ENCODE data around the gene PIGS.
"Not testable (repeated sequence)": the region's sequence is repeated elsewhere in the genome, so short reads cannot be mapped to it uniquely, and the experiment has no call there.

PIGS gene

DNA sequence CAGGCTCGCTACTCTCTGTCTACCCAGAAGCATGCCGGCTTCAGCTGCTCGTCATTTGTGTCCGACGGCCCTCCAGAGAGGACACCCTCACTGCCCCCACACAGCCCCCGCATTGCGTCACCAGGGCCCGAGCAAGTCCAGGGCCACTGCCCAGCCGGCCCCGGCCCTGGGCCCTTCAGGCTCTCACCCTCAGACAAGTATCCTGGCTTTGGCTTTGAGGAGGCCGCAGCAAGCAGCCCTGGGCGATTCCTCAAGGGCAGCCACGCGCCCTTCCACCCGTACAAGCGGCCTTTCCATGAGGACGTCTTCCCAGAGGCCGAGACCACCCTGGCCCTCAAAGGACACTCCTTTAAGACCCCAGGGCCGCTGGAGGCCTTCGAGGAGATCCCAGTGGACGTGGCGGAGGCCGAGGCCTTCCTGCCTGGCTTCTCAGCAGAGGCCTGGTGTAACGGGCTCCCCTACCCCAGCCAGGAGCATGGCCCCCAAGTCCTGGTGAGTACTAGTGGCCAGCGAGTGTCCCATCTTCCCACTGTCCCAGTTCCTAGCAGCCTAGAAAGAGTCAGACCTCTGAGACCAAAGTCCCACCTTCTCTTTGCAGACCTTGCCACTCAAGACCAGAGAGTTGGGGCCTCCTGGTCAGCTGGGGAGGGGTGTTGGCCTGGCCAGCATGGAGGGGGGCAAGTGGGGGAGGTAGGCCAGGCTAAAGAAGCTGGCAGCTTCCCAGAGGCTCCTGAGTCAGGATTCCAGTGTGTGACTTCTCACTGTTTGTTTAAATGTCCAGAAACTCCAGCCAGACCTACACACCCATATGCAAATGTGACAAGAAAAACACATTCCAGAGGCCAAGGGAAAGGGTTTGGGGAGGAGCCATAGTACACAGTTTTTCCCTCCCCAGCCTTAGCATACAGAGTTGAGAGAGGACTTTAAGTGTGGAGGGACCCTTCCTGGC, 46.6 kb downstream of the PIGS start:
- DNase-seq (ENCODE audit: low read depth) = no peak
- TF ChIP-seq CTCF (IDR thresholded peaks at IDR 0.05; ENCODE audit: low read depth, low read length, missing control alignments) = no peak
- H3K4me3 ChIP-seq (ENCODE audit: low read depth, low read length) = no peak overlapping the region

DNA sequence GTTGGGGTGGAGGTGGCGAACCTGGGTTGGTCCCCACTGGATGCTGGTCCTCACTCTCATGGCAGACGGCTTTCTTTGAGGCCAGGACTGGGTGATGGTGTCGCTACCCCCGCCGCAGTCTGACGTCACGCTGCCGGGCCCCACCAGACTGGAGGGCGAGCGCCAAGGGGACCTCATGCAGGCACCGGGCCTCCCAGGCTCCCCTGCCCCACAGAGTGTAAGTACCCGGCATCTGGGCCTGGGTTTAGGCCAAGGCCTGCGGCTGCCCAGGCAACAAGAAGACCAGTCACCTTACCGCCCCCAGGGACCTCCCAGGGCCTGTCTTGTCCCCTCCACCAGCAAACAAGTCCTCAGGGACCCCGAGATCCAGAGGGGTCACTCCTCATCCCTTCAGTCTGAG, 47.4 kb downstream of the PIGS start:
- DNase-seq (ENCODE audit: low read depth) = no peak
- TF ChIP-seq CTCF (IDR thresholded peaks at IDR 0.05; ENCODE audit: low read depth, low read length, missing control alignments) = no peak

DNA sequence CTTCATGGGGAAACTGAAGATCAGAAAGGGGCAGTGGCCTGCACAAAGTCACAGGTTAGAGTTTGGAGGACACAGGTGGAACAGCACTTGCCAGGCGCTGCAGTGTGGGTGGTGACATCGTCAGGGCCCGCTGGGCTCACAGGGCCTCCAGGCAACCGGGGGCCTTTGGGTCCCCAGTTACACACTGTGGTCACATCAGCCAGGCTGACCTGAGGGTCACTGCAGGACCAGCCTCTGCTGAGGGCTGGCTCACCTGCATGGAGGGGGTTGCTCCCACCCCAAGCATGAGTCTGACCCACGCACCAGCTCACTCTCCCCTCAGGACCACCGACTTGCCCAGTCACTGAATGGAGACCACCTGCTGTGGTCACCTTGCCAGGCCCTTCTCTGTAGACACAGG, 48.1 kb downstream of the PIGS start:
- no peak for DNase-seq (ENCODE audit: low read depth)
- no peak overlapping the region for H3K4me3 ChIP-seq (ENCODE audit: low read depth, low read length)
- TF ChIP-seq CTCF (IDR thresholded peaks at IDR 0.05; ENCODE audit: low read depth, low read length, missing control alignments) = no peak

More for the DNA sequence above, 47.4 kb downstream of the PIGS start:
- no peak overlapping the region for H3K4me3 ChIP-seq (ENCODE audit: low read depth, low read length)

- not testable (repeated sequence) for H3K4me3 ChIP-seq (ENCODE audit: low read depth, low read length); DNase-seq (ENCODE audit: low read depth)
These were observed 49.0 kb downstream of the PIGS start for GRCh38 chr17:28522281-28522680.

GRCh38 chr17:28521311-28522085, 49.8 kb downstream of the PIGS start:
- H3K4me3 ChIP-seq (ENCODE audit: low read depth, low read length) = no peak overlapping the region
- DNase-seq (ENCODE audit: low read depth) = no peak
- TF ChIP-seq CTCF (IDR thresholded peaks at IDR 0.05; ENCODE audit: low read depth, low read length, missing control alignments) = no peak

DNA sequence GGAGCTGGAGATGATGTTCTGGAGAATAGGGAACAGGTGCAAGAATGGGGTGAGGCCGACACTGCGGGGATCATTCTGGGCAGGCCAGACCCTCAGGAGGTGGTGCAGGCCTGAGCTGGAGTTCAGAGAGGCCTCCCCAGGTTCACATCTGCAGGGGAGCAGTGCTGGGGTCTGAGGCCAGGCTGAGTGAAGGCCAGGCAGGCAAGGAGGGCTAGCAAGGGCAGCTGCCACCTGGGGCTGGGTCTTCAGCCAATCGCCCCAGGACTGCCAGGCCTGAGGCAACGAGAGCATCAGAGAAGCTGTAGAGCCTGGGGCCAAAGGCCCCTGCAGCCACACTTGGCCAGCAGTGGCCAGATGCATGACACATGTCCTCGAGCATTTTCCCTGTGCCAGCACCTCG, 50.6 kb downstream of the PIGS start:
- TF ChIP-seq CTCF (IDR thresholded peaks at IDR 0.05; ENCODE audit: low read depth, low read length, missing control alignments) = no peak
- DNase-seq (ENCODE audit: low read depth) = no peak
- no peak overlapping the region for H3K4me3 ChIP-seq (ENCODE audit: low read depth, low read length)

- TF ChIP-seq CTCF (IDR thresholded peaks at IDR 0.05; ENCODE audit: low read depth, low read length, missing control alignments) = no peak
- H3K4me3 ChIP-seq (ENCODE audit: low read depth, low read length) = no peak overlapping the region
- no peak for DNase-seq (ENCODE audit: low read depth)
These were observed 52.1 kb downstream of the PIGS start for GRCh38 chr17:28519236-28519635.
